ENCODE results near the gene CPT1A. TPM values are rescaled to one million over a fixed set of nuclear protein-coding genes. Genes with fewer than 3 reads are reported as not detected.

The CPT1A gene
- polyA plus RNA-seq, 1 donor, result 43.0 TPM

GRCh38 chr11:68831124-68831523, 10.6 kb downstream of the CPT1A start:
- DNase-seq, result no peak

- DNase-seq, result no peak
Measured at GRCh38 chr11:68829581-68829980, 12.1 kb downstream of the CPT1A start.

GRCh38 chr11:68828957-68829356, 12.8 kb downstream of the CPT1A start:
- DNase-seq, result no peak

- DNase-seq, result no peak
Measured at GRCh38 chr11:68828155-68828931, 13.4 kb downstream of the CPT1A start.

GRCh38 chr11:68827733-68828132, 14.0 kb downstream of the CPT1A start:
- no peak for DNase-seq

GRCh38 chr11:68826726-68827125, 15.0 kb downstream of the CPT1A start:
- DNase-seq, result no peak

DNA sequence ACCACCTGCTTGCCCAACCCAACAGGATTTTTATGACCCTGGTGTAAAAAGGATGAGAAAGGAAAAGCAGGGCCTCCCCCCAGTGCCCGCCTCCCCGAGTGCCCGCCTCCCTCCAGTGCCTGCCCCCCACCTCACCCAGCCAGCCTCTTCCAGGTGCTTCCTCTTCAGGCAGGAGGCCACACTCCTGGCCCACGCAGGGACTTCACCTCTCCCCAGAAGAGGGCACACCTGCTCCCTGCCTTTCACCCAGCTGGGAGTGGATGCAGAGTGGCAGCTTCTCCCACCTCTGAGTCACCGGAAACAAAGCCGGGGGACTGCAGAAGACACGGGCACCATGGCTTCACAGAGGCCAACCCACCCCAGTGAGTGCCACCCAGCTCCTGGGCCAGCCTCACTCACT, 16.1 kb downstream of the CPT1A start:
- no peak for DNase-seq

GRCh38 chr11:68822546-68822945, 19.2 kb downstream of the CPT1A start:
- no peak for DNase-seq

- no peak for DNase-seq
Measured at GRCh38 chr11:68821670-68822069, 20.0 kb downstream of the CPT1A start.

DNA sequence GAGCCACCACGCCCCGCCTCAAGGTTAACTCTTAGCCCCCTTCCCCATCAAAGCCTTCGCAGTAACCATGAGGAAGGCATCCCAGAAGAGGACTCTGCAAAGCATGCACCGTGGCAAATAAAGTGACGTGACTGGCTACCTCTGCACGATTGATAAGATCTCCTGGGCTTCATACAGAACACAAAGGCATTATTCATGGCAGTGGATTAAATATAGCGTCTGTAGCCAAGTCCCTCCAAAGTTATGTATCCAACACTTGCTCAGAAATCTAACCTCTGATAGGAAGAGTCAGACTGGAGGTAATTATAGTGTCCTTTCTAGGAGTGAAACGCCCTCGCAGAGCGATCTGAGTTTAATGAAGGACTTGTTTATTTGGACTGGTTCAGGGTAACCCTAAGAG, 22.4 kb downstream of the CPT1A start:
- DNase-seq, result no peak

DNA sequence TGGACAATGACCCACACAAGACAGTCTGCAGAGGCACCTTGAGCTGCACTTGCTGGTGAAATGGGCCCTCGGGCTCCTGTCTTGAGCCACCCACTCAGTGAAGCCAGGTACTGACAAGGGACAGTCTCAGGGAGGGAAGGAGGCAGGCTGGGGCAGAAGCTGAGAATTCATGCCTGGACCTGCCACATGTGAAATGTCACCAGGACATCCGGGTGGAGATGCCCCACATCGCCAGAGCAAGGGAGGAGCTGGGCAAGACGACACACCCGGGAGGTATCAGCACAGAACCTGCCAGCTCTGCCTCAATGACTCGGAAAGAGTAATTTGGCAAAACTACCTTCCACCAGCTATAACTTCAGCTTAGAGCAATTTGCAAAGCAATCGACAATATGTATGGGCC, 23.5 kb downstream of the CPT1A start:
- DNase-seq, result no peak

- no peak for DNase-seq
Measured at GRCh38 chr11:68817554-68817953, 24.2 kb downstream of the CPT1A start.

- DNase-seq, result no peak
Measured at GRCh38 chr11:68816917-68817419, 24.7 kb downstream of the CPT1A start.

DNA sequence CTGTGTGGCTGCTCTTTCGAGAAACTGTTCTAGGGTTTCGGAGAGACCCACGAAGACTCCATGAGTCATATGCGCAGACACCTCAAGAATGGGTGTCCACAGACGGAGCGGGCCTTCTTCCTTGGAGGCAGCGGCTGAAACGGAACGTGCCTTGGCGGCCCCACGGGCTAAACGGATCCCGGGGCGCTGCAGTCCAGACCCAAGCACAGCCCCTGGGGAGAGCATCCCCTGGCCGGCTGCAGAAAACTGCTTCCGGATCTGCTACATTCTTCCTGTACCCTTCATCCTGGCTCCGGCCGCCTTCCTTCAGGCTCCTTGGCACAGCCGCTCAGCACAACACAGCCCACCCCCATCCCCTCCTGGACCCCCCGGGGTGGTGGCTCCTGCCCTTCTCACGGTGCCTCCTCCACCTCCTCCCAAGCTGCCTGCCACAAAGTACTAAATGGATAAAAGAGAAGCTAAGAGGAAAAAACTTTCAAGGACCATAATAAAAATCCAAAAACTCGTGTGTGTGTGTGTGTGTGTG, 25.4 kb downstream of the CPT1A start:
- no peak for DNase-seq

- no peak for DNase-seq
Measured at GRCh38 chr11:68813773-68814172, 27.9 kb downstream of the CPT1A start.

GRCh38 chr11:68812526-68812925, 29.2 kb downstream of the CPT1A start:
- no peak for DNase-seq

GRCh38 chr11:68810164-68810563, 31.6 kb downstream of the CPT1A start:
- no peak for DNase-seq

DNA sequence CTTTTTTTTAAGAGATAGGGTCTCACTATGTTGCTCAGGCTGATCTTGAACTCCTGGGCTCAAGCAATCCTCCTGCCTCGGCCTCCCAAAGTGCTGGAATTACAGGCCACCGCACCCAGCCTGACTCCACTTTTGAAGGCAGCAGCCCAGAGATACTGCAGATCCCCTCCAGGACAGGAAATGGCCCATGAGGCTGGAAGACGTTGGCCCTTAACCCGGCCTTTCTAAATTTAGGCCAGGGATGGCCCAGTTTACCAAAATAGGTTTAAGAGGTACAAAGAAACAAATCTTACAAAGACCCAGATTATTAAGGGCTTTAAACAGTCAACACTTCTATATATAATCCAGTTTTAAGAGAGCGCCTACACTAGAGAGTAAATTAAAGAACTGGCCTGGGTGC, 32.2 kb downstream of the CPT1A start:
- DNase-seq, result no peak

DNA sequence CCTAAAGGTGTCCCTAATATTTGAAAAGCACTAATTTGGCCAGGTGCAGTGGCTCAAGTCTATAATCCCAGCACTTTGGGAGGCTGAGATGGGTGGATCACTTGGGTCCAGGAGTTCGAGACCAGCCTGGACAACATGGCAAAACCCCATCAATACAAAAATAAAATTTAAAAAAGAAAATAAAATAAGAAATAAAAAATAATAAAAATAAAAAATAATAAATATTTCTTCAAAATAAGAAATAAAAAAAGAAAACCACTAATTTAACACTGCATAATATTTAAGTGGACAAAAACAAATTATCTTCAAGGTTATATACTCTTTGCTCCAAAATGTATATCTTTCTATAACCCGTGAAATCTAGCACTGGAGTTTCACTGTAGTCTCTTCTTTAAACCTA, 32.9 kb downstream of the CPT1A start:
- no peak for DNase-seq

- no peak for DNase-seq
Measured at GRCh38 chr11:68806931-68807844, 34.5 kb downstream of the CPT1A start.

DNA sequence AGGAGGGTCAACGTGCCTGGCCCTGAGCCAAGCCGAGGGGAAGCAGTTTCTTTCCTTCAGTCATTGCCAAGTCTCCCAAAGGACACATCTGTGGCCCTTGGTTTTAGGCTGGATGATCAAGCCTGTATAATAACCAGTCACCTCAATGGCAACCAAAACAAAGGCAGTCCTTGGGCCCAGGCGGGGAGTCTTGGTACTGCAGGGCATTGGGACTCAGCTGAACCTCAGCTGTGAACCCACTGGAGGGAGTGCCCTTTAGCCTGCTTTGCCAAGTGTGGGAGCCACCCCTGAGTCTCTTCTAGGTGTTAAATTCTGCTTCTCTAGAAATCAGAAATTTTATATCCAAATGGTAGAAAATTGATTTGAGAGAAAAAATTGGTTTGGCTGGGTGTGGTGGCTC, 36.9 kb downstream of the CPT1A start:
- no peak for DNase-seq

DNA sequence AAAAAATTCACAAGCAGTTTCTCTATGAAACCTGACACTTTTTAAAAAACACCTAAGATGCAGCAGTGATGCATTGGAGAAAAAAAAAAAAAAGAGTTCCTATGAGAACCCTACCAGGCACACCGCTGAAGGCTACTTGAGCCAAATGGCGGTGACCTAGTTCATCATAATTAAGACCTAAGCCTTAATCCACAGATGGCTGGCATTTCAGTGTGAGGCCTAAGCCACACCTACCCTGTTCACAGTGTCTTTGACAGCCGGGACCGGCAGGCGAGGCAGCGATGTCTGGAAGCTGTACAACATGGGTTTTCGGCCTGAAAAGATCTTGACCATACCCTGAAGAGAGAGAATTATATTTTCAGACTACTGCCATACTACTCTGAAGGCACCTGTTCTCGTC, 38.0 kb downstream of the CPT1A start:
- no peak for DNase-seq

Data from left kidney (tissue), 2 donors.